MM.1S (cell line): Measurements from ENCODE around the gene GATM.

Experiments
- CTCF ChIP-seq: fragments of 300-600 bp; sonication (generic); IDR thresholded peaks from 2 replicates; pipeline ENCODE4 v1.5.1; 2016; ENCODE audit warnings: antibody characterized with exemption, low read length, mixed read lengths
- EZH2phosphoT487 ChIP-seq: fragments of 300-600 bp; sonication (generic); IDR thresholded peaks from 2 replicates; pipeline ENCODE4 v1.6.1; 2018; ENCODE audit warnings: antibody characterized with exemption, low read length

- TF ChIP-seq CTCF (no peak), EZH2phosphoT487 (no peak)
Measured at GRCh38 chr15:45343258-45343860, 35.0 kb downstream of the GATM start.
